Loucy (cell line): ENCODE measurements around the gene CCDC13.

Source experiments
- CTCF ChIP-seq: fragments of 200-600 bp; sonication (generic); conservative IDR thresholded peaks from 2 replicates; pipeline ENCODE4 v1.5.1; 2014; ENCODE audit warnings: mild to moderate bottlenecking, antibody characterized with exemption, low read length
- EZH2phosphoT487 ChIP-seq: fragments of 200-600 bp; IDR thresholded peaks from 2 replicates; pipeline ENCODE4 v1.6.1; 2018; ENCODE audit warnings: antibody characterized with exemption, mild to moderate bottlenecking, moderate library complexity, borderline replicate concordance

DNA sequence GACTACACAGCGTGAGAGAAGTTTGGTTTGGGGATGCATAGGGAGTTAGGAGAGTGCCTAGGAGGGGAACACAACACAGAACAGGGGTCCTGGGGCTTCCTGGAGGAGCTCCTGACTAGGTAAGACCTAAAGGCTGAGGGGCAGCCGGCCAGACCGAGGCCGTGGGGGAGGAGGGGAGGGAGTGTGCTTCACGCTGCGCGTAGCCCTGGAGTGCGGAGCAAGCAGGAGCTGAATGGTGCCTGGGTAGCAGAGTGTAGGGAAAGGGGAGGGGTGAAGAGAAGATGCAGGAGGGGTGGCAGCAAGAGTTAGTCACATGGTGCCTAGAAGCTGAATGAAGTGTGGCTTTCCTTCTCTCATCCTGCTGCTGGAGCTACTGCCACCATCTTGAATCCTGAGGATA is 38.0 kb downstream of the CCDC13 start:
- TF ChIP-seq CTCF (no peak), EZH2phosphoT487 (no peak)
